DOHH2 (cell line): ENCODE measurements around the gene PCAT6.

Source experiments
- H3F3A ChIP-seq: fragments of 200-600 bp; sonication (generic), shearing (Covaris generic); 2 replicates; pipeline ENCODE4 v1.6.0; 2016; ENCODE audit warnings: antibody characterized with exemption, mild to moderate bottlenecking; ENCODE audit not compliant: control insufficient read depth, insufficient read depth
- H3K27ac ChIP-seq: fragments of 200-600 bp; sonication (generic); 2 replicates; pipeline ENCODE4 v1.5.1; 2014; ENCODE audit warnings: low read depth, mild to moderate bottlenecking, low read length, moderate library complexity
- H3K27me3 ChIP-seq: fragments of 200-600 bp; sonication (generic); 2 replicates; pipeline ENCODE4 v1.6.1; 2014; ENCODE audit warnings: mild to moderate bottlenecking, low read length, mixed read lengths; ENCODE audit not compliant: control insufficient read depth
- H3K36me3 ChIP-seq: fragments of 200-600 bp; sonication (generic); 2 replicates; pipeline ENCODE4 v1.6.1; 2014; ENCODE audit warnings: mild to moderate bottlenecking, low read length, moderate library complexity, mixed read lengths; ENCODE audit not compliant: control insufficient read depth
- H3K4me1 ChIP-seq: fragments of 200-600 bp; sonication (generic); 2 replicates; pipeline ENCODE4 v1.6.1; 2014; ENCODE audit warnings: mild to moderate bottlenecking, low read length, mixed read lengths; ENCODE audit not compliant: control insufficient read depth
- H3K4me2 ChIP-seq: fragments of 200-600 bp; sonication (generic); 2 replicates; pipeline ENCODE4 v1.6.0; 2014; ENCODE audit warnings: mild to moderate bottlenecking, low read length, moderate library complexity
- H3K4me3 ChIP-seq: fragments of 200-600 bp; sonication (generic); 2 replicates; pipeline ENCODE4 v1.5.1; 2014; ENCODE audit warnings: mild to moderate bottlenecking, low read length, mixed read lengths
- H3K79me2 ChIP-seq: fragments of 200-600 bp; sonication (generic); 2 replicates; pipeline ENCODE4 v1.6.1; 2014; ENCODE audit warnings: mild to moderate bottlenecking, low read length, mixed read lengths; ENCODE audit not compliant: control insufficient read depth
- H3K9me2 ChIP-seq: fragments of 200-600 bp; sonication (generic); replicated peaks from 2 replicates; pipeline ENCODE4 v1.6.1; 2014; ENCODE audit warnings: mild to moderate bottlenecking, low read length, mixed read lengths; ENCODE audit not compliant: control insufficient read depth
- H3K9me3 ChIP-seq: fragments of 200-600 bp; sonication (generic); 2 replicates; pipeline ENCODE4 v1.6.1; 2014; ENCODE audit warnings: antibody characterized with exemption, low read length, mixed read lengths; ENCODE audit not compliant: control insufficient read depth, insufficient read depth
- H4K20me1 ChIP-seq: fragments of 200-600 bp; sonication (generic); 2 replicates; pipeline ENCODE4 v1.6.0; 2014; ENCODE audit warnings: low read depth, mild to moderate bottlenecking, antibody characterized with exemption, low read length, moderate library complexity; ENCODE audit not compliant: control insufficient read depth, insufficient read depth
- CTCF ChIP-seq: fragments of 200-600 bp; sonication (generic); IDR thresholded peaks from one replicate; pipeline ENCODE4 v1.5.1; 2014; ENCODE audit warnings: antibody characterized with exemption, mild to moderate bottlenecking, low read depth, low read length; ENCODE audit not compliant: poor library complexity, severe bottlenecking
- EZH2phosphoT487 ChIP-seq: fragments of 200-600 bp; sonication (generic); IDR thresholded peaks from 2 replicates; pipeline ENCODE4 v1.6.1; 2017; ENCODE audit warnings: borderline replicate concordance, mild to moderate bottlenecking, antibody characterized with exemption, low read length, moderate library complexity, mixed read lengths

Gene PCAT6

GRCh38 chr1:202811296-202812175, 782 bp downstream of the PCAT6 start:
- TF ChIP-seq CTCF, result no peak
- no peak for TF ChIP-seq EZH2phosphoT487
- H3K36me3 ChIP-seq, result no peaks in the 10 kb centered on the region
- no peaks in the 10 kb centered on the region for H4K20me1 ChIP-seq
- H3K27me3 ChIP-seq, result peaks cover 68% of the 10 kb centered on the region
- peak overlapping the region; percentile 75 for H3K4me3 ChIP-seq
- H3K4me2 ChIP-seq, result peak overlapping the region; percentile 93
- no peaks in the 10 kb centered on the region for H3K9me2 ChIP-seq
- no peaks in the 10 kb centered on the region for H3K79me2 ChIP-seq
- no peaks in the 10 kb centered on the region for H3F3A ChIP-seq
- H3K27ac ChIP-seq, result no peak overlapping the region
- no peaks in the 10 kb centered on the region for H3K9me3 ChIP-seq
- H3K4me1 ChIP-seq, result peaks cover 23% of the 10 kb centered on the region

GRCh38 chr1:202812176-202813026, 1.6 kb downstream of the PCAT6 start:
- Histone ChIP-seq H3K79me2 (no peaks in the 10 kb centered on the region), H3F3A (no peaks in the 10 kb centered on the region), H4K20me1 (no peaks in the 10 kb centered on the region), H3K36me3 (no peaks in the 10 kb centered on the region), H3K4me2 (no peak overlapping the region), H3K9me2 (no peaks in the 10 kb centered on the region), H3K4me1 (peaks cover 23% of the 10 kb centered on the region), H3K27me3 (peaks cover 60% of the 10 kb centered on the region), H3K27ac (no peak overlapping the region), H3K4me3 (no peak overlapping the region), H3K9me3 (no peaks in the 10 kb centered on the region)
- TF ChIP-seq CTCF, result no peak

GRCh38 chr1:202815120-202815519, 4.4 kb downstream of the PCAT6 start:
- Histone ChIP-seq H3F3A (no peaks in the 10 kb centered on the region), H3K4me2 (no peak overlapping the region), H3K27ac (no peak overlapping the region), H4K20me1 (no peaks in the 10 kb centered on the region), H3K36me3 (no peaks in the 10 kb centered on the region), H3K9me2 (no peaks in the 10 kb centered on the region), H3K4me3 (no peak overlapping the region), H3K4me1 (peaks cover 16% of the 10 kb centered on the region), H3K27me3 (peaks cover 46% of the 10 kb centered on the region), H3K79me2 (no peaks in the 10 kb centered on the region), H3K9me3 (no peaks in the 10 kb centered on the region)
- TF ChIP-seq EZH2phosphoT487 (no peak), CTCF (no peak)
